IMR-90 (cell line): Measurements from ENCODE around the gene BMP15. TPM values are rescaled to one million over a fixed set of nuclear protein-coding genes. Genes with fewer than 3 reads are reported as not detected.

Experiments
- ATAC-seq: fragments of 200-7000 bp; cut with Tn5 transposase; 2 replicates; pipeline ENCODE4 v1.9.1; 2020; ENCODE audit warnings: low read depth, mild to moderate bottlenecking, moderate library complexity
- BruUV-seq: library from RNA; stranded (reverse); fragments of 400-500 nt; replicated peaks from 2 replicates; lab custom pipeline; 2021; lab: Mats Ljungman, UMichigan
- CTCF ChIA-PET: fragments of 300-600 bp; formaldehyde crosslinking; extraction: SDS; loops from one replicate; lab custom pipeline; 2021; ENCODE audit warnings: antibody characterized with exemption; lab: Yijun Ruan, JAX
- POLR2A ChIA-PET: fragments of 300-600 bp; sonication (Branson Sonifier 250); formaldehyde crosslinking; loops from one replicate; lab custom pipeline; 2022; ENCODE audit warnings: antibody characterized with exemption; ENCODE audit not compliant: unreplicated experiment; lab: Charles Lee
- DNase-seq: peaks from one replicate; pipeline ENCODE4 v3.0.0; 2013
- H2AFZ ChIP-seq: replicated peaks from 2 replicates; pipeline ENCODE3; 2013; ENCODE audit warnings: low read length, mild to moderate bottlenecking; ENCODE audit not compliant: poor library complexity
- H2AK5ac ChIP-seq: 2 replicates; pipeline ENCODE4 v1.6.1; 2013; ENCODE audit warnings: low read depth, low read length, inconsistent platforms
- H2AK9ac ChIP-seq: replicated peaks from 2 replicates; pipeline ENCODE3; 2013; ENCODE audit warnings: mild to moderate bottlenecking, low read depth, low read length, moderate library complexity; ENCODE audit not compliant: poor library complexity
- H2BK120ac ChIP-seq: 2 replicates; pipeline ENCODE4 v1.6.1; 2013; ENCODE audit warnings: low read depth, low read length, inconsistent platforms
- H2BK15ac ChIP-seq: 3 replicates; pipeline ENCODE4 v1.6.1; 2013; ENCODE audit warnings: low read depth, low read length, inconsistent platforms
- H2BK20ac ChIP-seq: 2 replicates; pipeline ENCODE4 v1.6.1; 2013; ENCODE audit warnings: low read depth, mild to moderate bottlenecking, inconsistent platforms, low read length, moderate library complexity
- H2BK5ac ChIP-seq: 2 replicates; pipeline ENCODE4 v1.6.1; 2013; ENCODE audit warnings: mild to moderate bottlenecking, low read depth, low read length, inconsistent platforms; ENCODE audit not compliant: poor library complexity, severe bottlenecking
- H3K14ac ChIP-seq: replicated peaks from 2 replicates; pipeline ENCODE4 v1.6.1; 2013; ENCODE audit warnings: low read depth, low read length, inconsistent platforms
- H3K18ac ChIP-seq: 2 replicates; pipeline ENCODE4 v1.6.1; 2013; ENCODE audit warnings: low read depth, low read length, control low read depth
- H3K23ac ChIP-seq: 2 replicates; pipeline ENCODE4 v1.6.1; 2013; ENCODE audit warnings: low read depth, low read length, inconsistent platforms
- H3K27ac ChIP-seq: 2 replicates; pipeline ENCODE4 v1.5.1; 2013; ENCODE audit warnings: mild to moderate bottlenecking, control low read depth, low read length; ENCODE audit not compliant: insufficient read depth
- H3K27me3 ChIP-seq: 2 replicates; pipeline ENCODE4 v1.6.1; 2013; ENCODE audit warnings: low read length; ENCODE audit not compliant: control insufficient read depth, insufficient read depth
- H3K36me3 ChIP-seq: 2 replicates; pipeline ENCODE4 v1.6.1; 2013; ENCODE audit warnings: low read length, mixed read lengths; ENCODE audit not compliant: control insufficient read depth, insufficient read depth
- H3K4ac ChIP-seq: 2 replicates; pipeline ENCODE4 v1.6.1; 2013; ENCODE audit warnings: low read depth, low read length, inconsistent platforms
- H3K4me1 ChIP-seq: 2 replicates; pipeline ENCODE4 v1.6.1; 2013; ENCODE audit warnings: low read length, mixed read lengths; ENCODE audit not compliant: control insufficient read depth, insufficient read depth
- H3K4me2 ChIP-seq: 2 replicates; pipeline ENCODE4 v1.6.1; 2013; ENCODE audit warnings: low read depth, mild to moderate bottlenecking, control low read depth, low read length, moderate library complexity
- H3K4me3 ChIP-seq: 2 replicates; pipeline ENCODE4 v1.5.1; 2013; ENCODE audit warnings: low read depth, mild to moderate bottlenecking, control low read depth, low read length, moderate library complexity; ENCODE audit not compliant: insufficient read depth
- H3K56ac ChIP-seq: 2 replicates; pipeline ENCODE4 v1.6.1; 2013; ENCODE audit warnings: low read length, inconsistent platforms; ENCODE audit not compliant: insufficient read depth; ENCODE audit errors: extremely low read depth
- H3K79me1 ChIP-seq, 2 experiments: 2 replicates each; pipeline ENCODE4 v1.6.1; 2013; ENCODE audit warnings: low read length in 2 of 2, inconsistent platforms in 1 of 2, low read depth in 1 of 2
- H3K9ac ChIP-seq: 2 replicates; pipeline ENCODE4 v1.6.1; 2013; ENCODE audit warnings: low read depth, low read length, control low read depth
- H3K9me1 ChIP-seq: 2 replicates; pipeline ENCODE4 v1.6.1; 2013; ENCODE audit warnings: low read length, inconsistent platforms; ENCODE audit not compliant: insufficient read depth
- H3K9me3 ChIP-seq: 2 replicates; pipeline ENCODE4 v1.6.1; 2013; ENCODE audit warnings: low read length; ENCODE audit not compliant: control insufficient read depth, insufficient read depth
- H4K20me1 ChIP-seq: 2 replicates; pipeline ENCODE4 v1.6.1; 2013; ENCODE audit warnings: low read length, inconsistent platforms; ENCODE audit not compliant: insufficient read depth
- H4K5ac ChIP-seq: 2 replicates; pipeline ENCODE4 v1.6.1; 2013; ENCODE audit warnings: mild to moderate bottlenecking, low read depth, low read length, control low read depth
- H4K8ac ChIP-seq, 2 experiments: 2 replicates each; pipeline ENCODE4 v1.6.1; 2013; ENCODE audit warnings: low read depth in 2 of 2, low read length in 2 of 2, control low read depth in 1 of 2, inconsistent platforms in 1 of 2
- H4K91ac ChIP-seq: 2 replicates; pipeline ENCODE4 v1.6.1; 2013; ENCODE audit warnings: low read depth, low read length, inconsistent platforms; ENCODE audit not compliant: insufficient read depth
- CHD1 ChIP-seq: IDR thresholded peaks from 2 replicates; pipeline ENCODE4 v1.6.1; 2012; ENCODE audit warnings: low read depth, low read length, improper control_type of control experiment
- MXI1 ChIP-seq: IDR thresholded peaks from 2 replicates; pipeline ENCODE4 v1.6.1; 2012; ENCODE audit warnings: low read depth, mild to moderate bottlenecking, low read length, moderate library complexity, borderline replicate concordance
- RFX5 ChIP-seq: IDR thresholded peaks from 2 replicates; pipeline ENCODE4 v1.8.0; 2012; ENCODE audit warnings: low read depth, mild to moderate bottlenecking, low read length, moderate library complexity
- SMC3 ChIP-seq: fragments of 150-350 bp; IDR thresholded peaks from 2 replicates; pipeline ENCODE4 v1.6.1; 2016; ENCODE audit warnings: low read depth, mild to moderate bottlenecking, antibody characterized with exemption, low read length, moderate library complexity
- USF2 ChIP-seq: fragments of 150-350 bp; IDR thresholded peaks from 2 replicates; pipeline ENCODE4 v1.6.1; 2017; ENCODE audit warnings: mild to moderate bottlenecking, antibody characterized with exemption, low read length, low read depth
- WGBS, 2 experiments: methylation state at CpG; one replicate each; pipeline versions ENCODE4 v1.1.5 to v1.1.7; 2013; ENCODE audit warnings: missing lambda C conversion rate in 2 of 2; ENCODE audit not compliant: insufficient read length in 1 of 2; ENCODE audit errors: extremely low coverage in 2 of 2; 5-methylcytosine and 5-hydroxymethylcytosine counted together
- dilution Hi-C: fragments of 300-500 bp; cut with HindIII; formaldehyde crosslinking; loops from one replicate; pipeline ENCODE4 v1.14.3; 2018; ENCODE audit warnings: low sequenced_read_pairs; ENCODE audit not compliant: unreplicated experiment
- in situ Hi-C: fragments of 300-500 bp; cut with MboI; formaldehyde crosslinking; loops from 3 replicates; pipeline ENCODE4 v1.14.3; 2019; ENCODE audit warnings: low sequenced_read_pairs, inconsistent platforms, mixed read lengths
- intact Hi-C: fragments of 100-400 bp; cut with micrococcal nuclease; formaldehyde crosslinking; loops from 2 replicates; pipeline ENCODE4 v1.10.0; 2022
- polyA plus RNA-seq, 3 experiments: library from polyadenylated mRNA; depleted of rRNA; stranded (reverse); fragments of >200 nt; gene quantifications; 2 replicates each; pipeline ENCODE4 v1.2.3, GENCODE V29; 2012; ENCODE audit warnings: low replicate concordance in 1 of 3
- total RNA-seq: library from RNA; depleted of rRNA; stranded (reverse); fragments of >200 nt; gene quantifications from 2 replicates; pipeline ENCODE4 v1.2.3, GENCODE V29; 2012

BMP15 gene
- total and polyA plus RNA-seq, 2 of the 4 experiments (the other 2 are of a cell fraction): not detected

- in situ Hi-C loops (no loop called here), intact Hi-C loops (no loop called here), dilution Hi-C loops (no loop called here)
- no peak overlapping the region for H2BK15ac ChIP-seq
- no peak overlapping the region for H3K14ac ChIP-seq
- H3K56ac ChIP-seq: no peak overlapping the region
- no peak overlapping the region for H3K4me2 ChIP-seq
- ChIA-PET CTCF (interaction anchor here (0.5 kb wide), 1 partner anchor 28 kb away, joined by 3 read pairs; no protein-coding TSS in a partner anchor), POLR2A (no interaction called here)
- no peak overlapping the region for H2BK20ac ChIP-seq
- no peak overlapping the region for H2BK120ac ChIP-seq
- H3K9me1 ChIP-seq: no peaks in the 10 kb centered on the region
- H3K4ac ChIP-seq: no peak overlapping the region
- no peak overlapping the region for H2AFZ ChIP-seq
- H3K9me3 ChIP-seq: no peaks in the 10 kb centered on the region
- WGBS, 2 experiments: no CpG with 5 or more reads among the region's 3 CpGs
- no peak for TF ChIP-seq RFX5
- TF ChIP-seq SMC3: no peak
- no peak for TF ChIP-seq MXI1
- TF ChIP-seq CHD1: no peak
- no peak for TF ChIP-seq USF2
- no peak overlapping the region for H4K8ac ChIP-seq
- no peak overlapping the region for H3K27ac ChIP-seq
- H3K18ac ChIP-seq: no peak overlapping the region
- no peak overlapping the region for H4K91ac ChIP-seq
- no peak overlapping the region for H2AK5ac ChIP-seq
- no peaks in the 10 kb centered on the region for H4K20me1 ChIP-seq
- no peak overlapping the region for H3K9ac ChIP-seq
- ATAC-seq: no peak
- H2AK9ac ChIP-seq: no peak overlapping the region
- no peaks in the 10 kb centered on the region for H3K4me1 ChIP-seq
- H4K5ac ChIP-seq: no peak overlapping the region
- no peak for DNase-seq
- no TSS peak for BruUV-seq
- H3K23ac ChIP-seq: no peak overlapping the region
- peaks cover 10% of the 10 kb centered on the region for H3K27me3 ChIP-seq
- no peaks in the 10 kb centered on the region for H3K36me3 ChIP-seq
- H3K4me3 ChIP-seq: no peak overlapping the region
- H3K79me1 ChIP-seq: no peaks in the 10 kb centered on the region
- H2BK5ac ChIP-seq: no peak overlapping the region
Measured at GRCh38 chrX:50874876-50875275, 35.7 kb upstream of the BMP15 start.
